GM19452 (cell line): ENCODE measurements around the gene ESRRA.

ENCODE experiments used
- ATAC-seq: cut with Tn5 transposase; IDR thresholded peaks from one replicate; pipeline ENCODE4 v1.9.1; 2021; ENCODE audit not compliant: unreplicated experiment

Gene ESRRA

GRCh38 chr11:64305075-64305690 is at the start of gene ESRRA:
Gene ESRRA (plus strand): TSS chr11:64305524. CDS start chr11:64307180, 1,656 bp downstream.
- peak; percentile 64 for ATAC-seq

- no peak for ATAC-seq
Observed at GRCh38 chr11:64256300-64256699, 49.0 kb upstream of the ESRRA start.

- ATAC-seq: no peak
Observed at GRCh38 chr11:64258356-64258755, 47.0 kb upstream of the ESRRA start.

GRCh38 chr11:64258946-64259532 is 46.3 kb upstream of the ESRRA start:
- ATAC-seq: no peak

- no peak for ATAC-seq
Observed at GRCh38 chr11:64259533-64260067, 45.7 kb upstream of the ESRRA start.

- no peak for ATAC-seq
Observed at GRCh38 chr11:64260147-64260708, 45.1 kb upstream of the ESRRA start.

GRCh38 chr11:64261556-64262080 is 43.7 kb upstream of the ESRRA start:
- no peak for ATAC-seq

GRCh38 chr11:64262271-64263002 is 42.9 kb upstream of the ESRRA start:
- ATAC-seq: no peak

- ATAC-seq: no peak
Observed at GRCh38 chr11:64263021-64263946, 42.0 kb upstream of the ESRRA start.

GRCh38 chr11:64263947-64264317 is 41.4 kb upstream of the ESRRA start:
- ATAC-seq: no peak

GRCh38 chr11:64264371-64264852 is 40.9 kb upstream of the ESRRA start:
- ATAC-seq: no peak

GRCh38 chr11:64265176-64266160 is 39.9 kb upstream of the ESRRA start:
- ATAC-seq: no peak

GRCh38 chr11:64266339-64266738 is 39.0 kb upstream of the ESRRA start:
- no peak for ATAC-seq

- ATAC-seq: no peak
Observed at GRCh38 chr11:64267207-64267945, 37.9 kb upstream of the ESRRA start.

- ATAC-seq: no peak
Observed at GRCh38 chr11:64268025-64268892, 37.1 kb upstream of the ESRRA start.

- no peak for ATAC-seq
Observed at GRCh38 chr11:64268893-64269539, 36.3 kb upstream of the ESRRA start.
